Measurements from ENCODE around the gene POT1.

POT1 gene

DNA sequence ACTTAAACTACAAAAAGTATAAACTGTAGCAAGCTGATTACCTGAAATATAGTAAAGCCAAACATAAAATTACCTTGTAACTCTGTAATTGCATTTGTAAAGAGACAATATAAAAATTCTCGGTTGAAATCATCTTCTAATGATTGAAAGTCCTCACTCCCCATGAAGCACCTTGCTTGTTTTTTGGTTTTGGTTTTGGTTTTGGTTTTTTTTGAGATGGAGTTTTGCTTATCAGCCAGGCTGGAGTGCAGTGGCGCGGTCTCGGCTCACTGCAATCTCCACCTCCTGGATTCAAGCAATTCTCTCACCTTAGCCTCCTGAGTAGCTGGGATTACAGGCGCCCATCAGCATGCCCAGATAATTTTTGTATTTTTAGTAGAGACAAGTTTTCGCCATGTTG, 130.2 kb downstream of the POT1 start:
- H2BK15ac ChIP-seq (ENCODE audit: low read length): no peak overlapping the region
- H3K36me3 ChIP-seq (replicated peaks in 1 of 2; ENCODE audit: control insufficient read depth in 2 of 2, insufficient read depth in 2 of 2, low read length in 2 of 2): no peaks in the 10 kb centered on the region
- H2BK120ac ChIP-seq (ENCODE audit: low read depth, low read length): no peak overlapping the region
- H4K91ac ChIP-seq (ENCODE audit: low read depth, low read length, poor library complexity): no peak overlapping the region
- no peak overlapping the region for H2AFZ ChIP-seq (ENCODE audit: low read length)
- no peak overlapping the region for H3K4me2 ChIP-seq (ENCODE audit: insufficient read depth, low read length, poor library complexity, severe bottlenecking)
- H3K79me1 ChIP-seq (ENCODE audit: low read depth, low read length): no peaks in the 10 kb centered on the region
- H3K4ac ChIP-seq (ENCODE audit: low read length): no peak overlapping the region
- no peak overlapping the region for H3K27ac ChIP-seq (replicated peaks; ENCODE audit: low read length)
- no peak for DNase-seq (ENCODE audit: low spot score)
- no peaks in the 10 kb centered on the region for H3K9me3 ChIP-seq (replicated peaks in 1 of 2; ENCODE audit: control insufficient read depth in 2 of 2, insufficient read depth in 1 of 2, low read depth in 1 of 2, low read length in 2 of 2)
- no peak overlapping the region for H2AK5ac ChIP-seq (ENCODE audit: low read depth, low read length)
- peaks cover 0 to 2% of the 10 kb centered on the region in 2 donors for H3K4me1 ChIP-seq (ENCODE audit: control insufficient read depth in 2 of 2, insufficient read depth in 1 of 2, low read depth in 1 of 2, low read length in 2 of 2)
- no peak overlapping the region for H2BK5ac ChIP-seq (ENCODE audit: low read length)
- WGBS, 2 donors (ENCODE audit: extremely low coverage in 2 of 2, insufficient read length in 2 of 2, insufficient replicate concordance in 1 of 2): no CpG with 5 or more reads among the region's 6 CpGs
- H2BK12ac ChIP-seq (ENCODE audit: low read length): no peak overlapping the region
- no peak overlapping the region for H3K14ac ChIP-seq (ENCODE audit: low read length)
- H3K9ac ChIP-seq (ENCODE audit: low read depth, low read length, poor library complexity): no peak overlapping the region
- no peaks in the 10 kb centered on the region for H3K27me3 ChIP-seq (ENCODE audit: control insufficient read depth in 3 of 3, insufficient read depth in 3 of 3, low read depth in 1 of 3, low read length in 3 of 3)
- no peak overlapping the region for H3K4me3 ChIP-seq (ENCODE audit: low read length in 2 of 2)
- no peak overlapping the region for H3K23ac ChIP-seq (ENCODE audit: low read depth, low read length, poor library complexity)
- H4K8ac ChIP-seq (ENCODE audit: low read depth, low read length): no peak overlapping the region
- H3K18ac ChIP-seq (ENCODE audit: low read length): no peak overlapping the region

GRCh38 chr7:124796771-124797170, 132.9 kb downstream of the POT1 start:
- Histone ChIP-seq H3K79me1 (ENCODE audit: low read depth, low read length) (no peaks in the 10 kb centered on the region), H3K9ac (ENCODE audit: low read depth, low read length, poor library complexity) (no peak overlapping the region), H2BK5ac (ENCODE audit: low read length) (no peak overlapping the region), H3K4ac (ENCODE audit: low read length) (no peak overlapping the region), H3K36me3 (replicated peaks in 1 of 2; ENCODE audit: control insufficient read depth in 2 of 2, insufficient read depth in 2 of 2, low read length in 2 of 2) (no peaks in the 10 kb centered on the region), H2AFZ (ENCODE audit: low read length) (no peak overlapping the region), H3K4me1 (ENCODE audit: control insufficient read depth in 2 of 2, insufficient read depth in 1 of 2, low read depth in 1 of 2, low read length in 2 of 2) (peaks cover 0 to 2% of the 10 kb centered on the region in 2 donors), H3K27me3 (ENCODE audit: control insufficient read depth in 3 of 3, insufficient read depth in 3 of 3, low read depth in 1 of 3, low read length in 3 of 3) (no peaks in the 10 kb centered on the region), H3K18ac (ENCODE audit: low read length) (no peak overlapping the region), H3K4me3 (ENCODE audit: low read length in 2 of 2) (no peak overlapping the region), H3K27ac (replicated peaks; ENCODE audit: low read length) (no peak overlapping the region), H3K9me3 (replicated peaks in 1 of 2; ENCODE audit: control insufficient read depth in 2 of 2, insufficient read depth in 1 of 2, low read depth in 1 of 2, low read length in 2 of 2) (no peaks in the 10 kb centered on the region), H2BK120ac (ENCODE audit: low read depth, low read length) (no peak overlapping the region), H3K4me2 (ENCODE audit: insufficient read depth, low read length, poor library complexity, severe bottlenecking) (no peak overlapping the region), H4K91ac (ENCODE audit: low read depth, low read length, poor library complexity) (no peak overlapping the region), H2BK12ac (ENCODE audit: low read length) (no peak overlapping the region), H2BK15ac (ENCODE audit: low read length) (no peak overlapping the region), H2AK5ac (ENCODE audit: low read depth, low read length) (no peak overlapping the region), H4K8ac (ENCODE audit: low read depth, low read length) (no peak overlapping the region), H3K14ac (ENCODE audit: low read length) (no peak overlapping the region), H3K23ac (ENCODE audit: low read depth, low read length, poor library complexity) (no peak overlapping the region)
- no CpG with 5 or more reads among the region's 2 CpGs for WGBS, 2 donors (ENCODE audit: extremely low coverage in 2 of 2, insufficient read length in 2 of 2, insufficient replicate concordance in 1 of 2)
- no peak for DNase-seq (ENCODE audit: low spot score)

DNA sequence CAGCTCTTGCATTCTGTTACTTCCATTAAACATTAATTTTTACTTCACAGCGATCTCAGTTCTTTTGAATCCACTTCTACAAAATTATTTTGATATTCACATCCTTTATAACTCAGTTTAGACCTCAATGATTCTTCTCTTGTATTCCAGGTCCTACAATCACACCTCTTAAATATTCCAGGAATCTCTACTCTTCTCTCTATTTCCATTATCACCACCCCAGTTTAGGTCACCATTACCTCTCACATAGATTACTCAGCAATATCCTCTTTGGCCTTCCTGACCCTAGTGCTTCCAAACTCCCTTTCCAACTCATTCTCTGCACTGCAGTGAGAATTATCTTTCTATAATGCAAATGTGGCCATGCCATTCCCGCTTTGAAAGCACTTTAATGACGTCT, 136.9 kb downstream of the POT1 start:
- no CpG with 5 or more reads among the region's 3 CpGs for WGBS, 2 donors (ENCODE audit: extremely low coverage in 2 of 2, insufficient read length in 2 of 2, insufficient replicate concordance in 1 of 2)
- Histone ChIP-seq H3K27ac (replicated peaks; ENCODE audit: low read length) (no peak overlapping the region), H2AFZ (ENCODE audit: low read length) (no peak overlapping the region)

GRCh38 chr7:124792002-124792401, 137.6 kb downstream of the POT1 start:
- Histone ChIP-seq H4K91ac (ENCODE audit: low read depth, low read length, poor library complexity) (no peak overlapping the region), H2BK15ac (ENCODE audit: low read length) (no peak overlapping the region), H2BK5ac (ENCODE audit: low read length) (no peak overlapping the region), H3K4me3 (ENCODE audit: low read length in 2 of 2) (no peak overlapping the region), H3K18ac (ENCODE audit: low read length) (no peak overlapping the region), H3K4me2 (ENCODE audit: insufficient read depth, low read length, poor library complexity, severe bottlenecking) (no peak overlapping the region), H3K14ac (ENCODE audit: low read length) (no peak overlapping the region), H3K9ac (ENCODE audit: low read depth, low read length, poor library complexity) (no peak overlapping the region), H3K4me1 (ENCODE audit: control insufficient read depth in 2 of 2, insufficient read depth in 1 of 2, low read depth in 1 of 2, low read length in 2 of 2) (no peaks in the 10 kb centered on the region), H2AFZ (ENCODE audit: low read length) (no peak overlapping the region), H2BK120ac (ENCODE audit: low read depth, low read length) (no peak overlapping the region), H2AK5ac (ENCODE audit: low read depth, low read length) (no peak overlapping the region), H3K9me3 (replicated peaks in 1 of 2; ENCODE audit: control insufficient read depth in 2 of 2, insufficient read depth in 1 of 2, low read depth in 1 of 2, low read length in 2 of 2) (no peaks in the 10 kb centered on the region), H3K27me3 (ENCODE audit: control insufficient read depth in 3 of 3, insufficient read depth in 3 of 3, low read depth in 1 of 3, low read length in 3 of 3) (no peaks in the 10 kb centered on the region), H3K23ac (ENCODE audit: low read depth, low read length, poor library complexity) (no peak overlapping the region), H3K27ac (replicated peaks; ENCODE audit: low read length) (no peak overlapping the region), H3K4ac (ENCODE audit: low read length) (no peak overlapping the region), H2BK12ac (ENCODE audit: low read length) (no peak overlapping the region), H3K36me3 (replicated peaks in 1 of 2; ENCODE audit: control insufficient read depth in 2 of 2, insufficient read depth in 2 of 2, low read length in 2 of 2) (no peaks in the 10 kb centered on the region), H4K8ac (ENCODE audit: low read depth, low read length) (no peak overlapping the region), H3K79me1 (ENCODE audit: low read depth, low read length) (no peaks in the 10 kb centered on the region)
- no peak for DNase-seq (ENCODE audit: low spot score)

More for the DNA sequence above, 136.9 kb downstream of the POT1 start:
- Histone ChIP-seq H3K4ac (ENCODE audit: low read length) (no peak overlapping the region), H2BK5ac (ENCODE audit: low read length) (no peak overlapping the region), H3K4me3 (ENCODE audit: low read length in 2 of 2) (no peak overlapping the region), H3K27me3 (ENCODE audit: control insufficient read depth in 3 of 3, insufficient read depth in 3 of 3, low read depth in 1 of 3, low read length in 3 of 3) (no peaks in the 10 kb centered on the region), H3K79me1 (ENCODE audit: low read depth, low read length) (no peaks in the 10 kb centered on the region), H3K23ac (ENCODE audit: low read depth, low read length, poor library complexity) (no peak overlapping the region), H3K4me2 (ENCODE audit: insufficient read depth, low read length, poor library complexity, severe bottlenecking) (no peak overlapping the region), H3K4me1 (ENCODE audit: control insufficient read depth in 2 of 2, insufficient read depth in 1 of 2, low read depth in 1 of 2, low read length in 2 of 2) (no peaks in the 10 kb centered on the region), H3K36me3 (replicated peaks in 1 of 2; ENCODE audit: control insufficient read depth in 2 of 2, insufficient read depth in 2 of 2, low read length in 2 of 2) (no peaks in the 10 kb centered on the region), H2BK120ac (ENCODE audit: low read depth, low read length) (no peak overlapping the region), H3K9me3 (replicated peaks in 1 of 2; ENCODE audit: control insufficient read depth in 2 of 2, insufficient read depth in 1 of 2, low read depth in 1 of 2, low read length in 2 of 2) (no peaks in the 10 kb centered on the region), H3K18ac (ENCODE audit: low read length) (no peak overlapping the region), H4K91ac (ENCODE audit: low read depth, low read length, poor library complexity) (no peak overlapping the region), H3K14ac (ENCODE audit: low read length) (no peak overlapping the region), H4K8ac (ENCODE audit: low read depth, low read length) (no peak overlapping the region), H2BK12ac (ENCODE audit: low read length) (no peak overlapping the region), H2AK5ac (ENCODE audit: low read depth, low read length) (no peak overlapping the region), H2BK15ac (ENCODE audit: low read length) (no peak overlapping the region), H3K9ac (ENCODE audit: low read depth, low read length, poor library complexity) (no peak overlapping the region)
- DNase-seq (ENCODE audit: low spot score): no peak

All from neuronal stem cell (in vitro differentiated cells).